H1 (cell line): Measurements from ENCODE around the gene CIB2. TPM values are rescaled to one million over a fixed set of nuclear protein-coding genes. Genes with fewer than 3 reads are reported as not detected.

Experiments
- CTCF ChIA-PET: fragments of 300-600 bp; sonication (Branson Sonifier 250); formaldehyde crosslinking; loops from one replicate; lab custom pipeline; 2021; ENCODE audit not compliant: partially characterized antibody; lab: Charles Lee
- POLR2A ChIA-PET: fragments of 300-600 bp; sonication (Branson Sonifier 250); formaldehyde crosslinking; loops from one replicate; lab custom pipeline; 2021; ENCODE audit warnings: inconsistent platforms; ENCODE audit not compliant: partially characterized antibody; lab: Charles Lee
- DNase-seq, 2 experiments: peaks; one replicate each; pipeline versions ENCODE4 v3.0.0 to v3.0.0-alpha.2; 2010 to 2022; ENCODE audit warnings: low spot score in 2 of 2, low read depth in 1 of 2, mixed read lengths in 1 of 2
- FAIRE-seq: peaks from 2 replicates; lab custom pipeline; 2011; peaks lifted over from hg19 to GRCh38; lab: Jason Lieb, UNC
- H2AFZ ChIP-seq: 2 replicates; pipeline ENCODE4 v1.8.1; 2012; ENCODE audit warnings: low read length, inconsistent platforms
- H2AK5ac ChIP-seq: 2 replicates; pipeline ENCODE4 v1.6.1; 2013; ENCODE audit warnings: low read depth, low read length
- H2BK120ac ChIP-seq: replicated peaks from 2 replicates; pipeline ENCODE3; 2013; ENCODE audit warnings: low read depth, low read length, inconsistent platforms
- H2BK12ac ChIP-seq: 2 replicates; pipeline ENCODE4 v1.6.1; 2013; ENCODE audit warnings: low read depth, low read length
- H2BK15ac ChIP-seq: 2 replicates; pipeline ENCODE4 v1.6.1; 2013; ENCODE audit warnings: low read length
- H2BK20ac ChIP-seq: 2 replicates; pipeline ENCODE4 v1.6.1; 2013; ENCODE audit warnings: low read length
- H2BK5ac ChIP-seq: 2 replicates; pipeline ENCODE4 v1.6.1; 2013; ENCODE audit warnings: low read depth, low read length
- H3K14ac ChIP-seq: 2 replicates; pipeline ENCODE4 v1.6.1; 2013; ENCODE audit warnings: inconsistent platforms; ENCODE audit not compliant: insufficient read length
- H3K18ac ChIP-seq: 2 replicates; pipeline ENCODE4 v1.6.1; 2013; ENCODE audit warnings: low read length; ENCODE audit errors: extremely low read depth
- H3K23ac ChIP-seq: 2 replicates; pipeline ENCODE4 v1.6.1; 2013; ENCODE audit warnings: inconsistent platforms; ENCODE audit not compliant: insufficient read length
- H3K23me2 ChIP-seq: 2 replicates; pipeline ENCODE4 v1.6.1; 2013; ENCODE audit warnings: low read depth, low read length
- H3K27ac ChIP-seq: 2 replicates; pipeline ENCODE4 v1.6.1; 2011; ENCODE audit warnings: low read depth, low read length, inconsistent platforms
- H3K27me3 ChIP-seq, 4 experiments: replicated peaks in 1 of 4; 1 replicate in 1 of 4; 2 replicates in 3 of 4; pipeline versions ENCODE4 v1.6.1 to v1.8.1; 2011 to 2013; ENCODE audit warnings: low read length in 3 of 4, mild to moderate bottlenecking in 3 of 4, inconsistent platforms in 2 of 4, mixed read lengths in 2 of 4, moderate library complexity in 1 of 4; ENCODE audit not compliant: control insufficient read depth in 3 of 4, insufficient read depth in 3 of 4; ENCODE audit errors: extremely low read depth in 1 of 4
- H3K36me3 ChIP-seq, 4 experiments: 2 replicates each; pipeline versions ENCODE4 v1.6.1 to v1.8.1; 2011 to 2013; ENCODE audit warnings: mild to moderate bottlenecking in 4 of 4, low read length in 3 of 4, moderate library complexity in 2 of 4, control low read depth in 1 of 4, inconsistent platforms in 1 of 4; ENCODE audit not compliant: insufficient read depth in 4 of 4, control insufficient read depth in 2 of 4
- H3K4ac ChIP-seq: replicated peaks from 2 replicates; pipeline ENCODE3; 2013; ENCODE audit warnings: low read length, low read depth, mixed read lengths, inconsistent platforms; ENCODE audit not compliant: insufficient read length
- H3K4me1 ChIP-seq, 4 experiments: replicated peaks in 1 of 4; 1 replicate in 1 of 4; 2 replicates in 3 of 4; pipeline versions ENCODE4 v1.6.1 to v1.8.1; 2011 to 2013; ENCODE audit warnings: low read length in 3 of 4, inconsistent platforms in 2 of 4, mixed read lengths in 1 of 4; ENCODE audit not compliant: insufficient read depth in 4 of 4, control insufficient read depth in 3 of 4
- H3K4me2 ChIP-seq, 2 experiments: 2 replicates each; pipeline versions ENCODE4 v1.6.1 to v1.8.1; 2011 to 2013; ENCODE audit warnings: low read depth in 2 of 2, low read length in 2 of 2, control low read depth in 1 of 2, inconsistent platforms in 1 of 2, mild to moderate bottlenecking in 1 of 2; ENCODE audit not compliant: insufficient read depth in 1 of 2
- H3K4me3 ChIP-seq, 4 experiments: fragments of 200-600, 300-600 bp in 1 of 4; sonication (generic), shearing (Covaris generic), sonication (Bioruptor Twin) in 1 of 4; 2 replicates each; pipeline versions ENCODE4 v1.5.1 to v1.8.1; 2011 to 2016; ENCODE audit warnings: low read length in 4 of 4, low read depth in 3 of 4, control low read depth in 2 of 4, inconsistent platforms in 2 of 4, mild to moderate bottlenecking in 2 of 4, mixed read lengths in 1 of 4, moderate library complexity in 1 of 4; ENCODE audit not compliant: insufficient read depth in 2 of 4; ENCODE audit errors: extremely low read depth in 1 of 4
- H3K56ac ChIP-seq: replicated peaks from 2 replicates; pipeline ENCODE3; 2013; ENCODE audit warnings: low read depth, mild to moderate bottlenecking, mixed read lengths, low read length, inconsistent platforms; ENCODE audit not compliant: insufficient read length
- H3K79me1 ChIP-seq: 2 replicates; pipeline ENCODE4 v1.6.1; 2013; ENCODE audit warnings: low read depth, low read length, control low read depth
- H3K79me2 ChIP-seq, 2 experiments: 2 replicates each; pipeline versions ENCODE4 v1.6.1 to v1.8.1; 2012 to 2013; ENCODE audit warnings: low read length in 2 of 2, mild to moderate bottlenecking in 2 of 2, inconsistent platforms in 1 of 2; ENCODE audit not compliant: insufficient read depth in 2 of 2, control insufficient read depth in 1 of 2
- H3K9ac ChIP-seq, 4 experiments: replicated peaks in 1 of 4; 1 replicate in 1 of 4; 2 replicates in 3 of 4; pipeline versions ENCODE4 v1.6.1 to v1.8.1; 2011 to 2013; ENCODE audit warnings: low read depth in 3 of 4, low read length in 3 of 4, control low read depth in 2 of 4, mild to moderate bottlenecking in 2 of 4, moderate library complexity in 2 of 4, inconsistent platforms in 1 of 4; ENCODE audit errors: extremely low read depth in 1 of 4
- H3K9me3 ChIP-seq, 2 experiments: 2 replicates each; pipeline versions ENCODE4 v1.6.1 to v1.8.1; 2012 to 2013; ENCODE audit warnings: mild to moderate bottlenecking in 2 of 2, moderate library complexity in 2 of 2, control low read depth in 1 of 2, inconsistent platforms in 1 of 2, low read depth in 1 of 2, low read length in 1 of 2, mixed read lengths in 1 of 2; ENCODE audit not compliant: insufficient read depth in 2 of 2
- H4K20me1 ChIP-seq, 2 experiments: replicated peaks in 1 of 2; 2 replicates each; pipeline versions ENCODE3 to v1.8.1; 2011 to 2013; ENCODE audit warnings: inconsistent platforms in 2 of 2, low read length in 2 of 2, mild to moderate bottlenecking in 1 of 2; ENCODE audit not compliant: insufficient read depth in 2 of 2, control insufficient read depth in 1 of 2
- H4K5ac ChIP-seq: 2 replicates; pipeline ENCODE4 v1.6.1; 2013; ENCODE audit warnings: low read length, low read depth, mixed read lengths, inconsistent platforms; ENCODE audit not compliant: insufficient read length
- H4K8ac ChIP-seq: 2 replicates; pipeline ENCODE4 v1.8.0; 2013; ENCODE audit warnings: mild to moderate bottlenecking, moderate library complexity, low read length, inconsistent platforms; ENCODE audit not compliant: insufficient read depth; ENCODE audit errors: extremely low read depth
- H4K91ac ChIP-seq: replicated peaks from 2 replicates; pipeline ENCODE3; 2013; ENCODE audit warnings: low read length, mixed read lengths, inconsistent platforms; ENCODE audit not compliant: insufficient read length
- CEBPB ChIP-seq: IDR thresholded peaks from 2 replicates; pipeline ENCODE4 v1.6.1; 2012; ENCODE audit warnings: low read depth, low read length
- E2F6 ChIP-seq: IDR thresholded peaks from 2 replicates; pipeline ENCODE4 v1.6.1; 2012; ENCODE audit warnings: inconsistent platforms
- EZH2 ChIP-seq: fragments of 200-600 bp; sonication (generic); IDR thresholded peaks from 2 replicates; pipeline ENCODE4 v1.7.1; 2012; ENCODE audit warnings: low read depth, mild to moderate bottlenecking, moderate library complexity, low read length, inconsistent platforms; ENCODE audit not compliant: severe bottlenecking
- FOSL1 ChIP-seq: IDR thresholded peaks from 2 replicates; pipeline ENCODE4 v1.6.1; 2011; ENCODE audit warnings: mild to moderate bottlenecking, low read depth, low read length, moderate library complexity; ENCODE audit not compliant: insufficient read depth
- HDAC2 ChIP-seq, 2 experiments: fragments of 300-600 bp in 1 of 2; sonication (generic) in 1 of 2; IDR thresholded peaks; 2 replicates each; pipeline ENCODE4 v1.6.1; 2011 to 2012; ENCODE audit warnings: low read depth in 2 of 2, low read length in 2 of 2, mild to moderate bottlenecking in 2 of 2, moderate library complexity in 2 of 2, borderline replicate concordance in 1 of 2, inconsistent platforms in 1 of 2
- KDM1A ChIP-seq: fragments of 200-600, 300-600 bp; sonication (generic); IDR thresholded peaks from 2 replicates; pipeline ENCODE4 v1.7.1; 2016; ENCODE audit warnings: mild to moderate bottlenecking, low read length, borderline replicate concordance
- NRF1 ChIP-seq: IDR thresholded peaks from 2 replicates; pipeline ENCODE4 v1.6.1; 2011; ENCODE audit warnings: mild to moderate bottlenecking, low read depth, low read length, improper control_type of control experiment
- POLR2AphosphoS5 ChIP-seq: IDR thresholded peaks from 2 replicates; pipeline ENCODE4 v1.6.1; 2011; ENCODE audit warnings: low read depth, low read length
- TBP ChIP-seq: IDR thresholded peaks from 2 replicates; pipeline ENCODE4 v1.6.1; 2011; ENCODE audit warnings: low read depth, low read length, improper control_type of control experiment
- ZNF274 ChIP-seq: IDR thresholded peaks from 2 replicates; pipeline ENCODE4 v1.7.0; 2012; ENCODE audit warnings: low read length, borderline replicate concordance; ENCODE audit errors: extremely low read depth
- WGBS, 2 experiments: shearing (Covaris generic) in 1 of 2; methylation state at CpG; one replicate each; pipeline versions ENCODE4 v1.1.6 to v1.1.7; 2013 to 2015; ENCODE audit warnings: low lambda C conversion rate in 2 of 2, mixed read lengths in 2 of 2, inconsistent platforms in 1 of 2, low coverage in 1 of 2, missing lambda C conversion rate in 1 of 2; ENCODE audit not compliant: insufficient replicate concordance in 2 of 2, insufficient coverage in 1 of 2, insufficient read length in 1 of 2; ENCODE audit errors: extremely low coverage in 1 of 2, missing lambda C conversion rate in 1 of 2; 5-methylcytosine and 5-hydroxymethylcytosine counted together
- polyA plus RNA-seq, 7 experiments: library from polyadenylated mRNA; depleted of rRNA in 3 of 7; stranded (reverse) in 5 of 7; unstranded in 2 of 7; fragments of >200 nt in 5 of 7; fragments of 200-250 nt in 2 of 7; gene quantifications; 1 replicate in 5 of 7; 2 replicates in 1 of 7; 4 replicates in 1 of 7; pipeline versions ENCODE4 v1.2.1 to v1.2.3, GENCODE V29; 2011 to 2013; ENCODE audit warnings: missing spikeins in 2 of 7, mixed read lengths in 2 of 7
- total RNA-seq: library from RNA; stranded (reverse); fragmentation: NEBNext Ultra II Directional; extraction: Animal tissue kit (Norgen Biotek cat#: 25700); gene quantifications from 2 replicates; pipeline ENCODE4 v1.2.1, GENCODE V29; 2021

The CIB2 gene
- total and polyA plus RNA-seq, 2 of the 8 experiments (the other 6 are each of a cell fraction or from before 2014, with no cell fraction given): 41.5 to 45.8 TPM

- H3K14ac ChIP-seq: no peak overlapping the region
- H2AFZ ChIP-seq: no peak overlapping the region
- no peak overlapping the region for H3K56ac ChIP-seq
- POLR2A ChIA-PET: no interaction called here
- H3K4me3 ChIP-seq: no peak overlapping the region
- no peak overlapping the region for H3K23ac ChIP-seq
- no peak overlapping the region for H2BK120ac ChIP-seq
- CTCF ChIA-PET: interaction anchor here (0.7 to 16.8 kb wide), 25 partner anchors 9 to 533 kb away, joined by 3 to 226 read pairs (median 5); partner anchors contain the start of gene CIB2
- H3K27ac ChIP-seq: no peak overlapping the region
- no peak overlapping the region for H2BK20ac ChIP-seq
- peaks cover 0 to 2% (median 0%) of the 10 kb centered on the region in 4 experiments; a peak in 1 of 8 replicates for H3K36me3 ChIP-seq
- H4K20me1 ChIP-seq: peaks cover 2 to 3% of the 10 kb centered on the region in 2 experiments
- no peaks in the 10 kb centered on the region for H3K27me3 ChIP-seq
- H3K79me1 ChIP-seq: no peaks in the 10 kb centered on the region
- H4K91ac ChIP-seq: no peak overlapping the region
- H3K4ac ChIP-seq: no peak overlapping the region
- no peaks in the 10 kb centered on the region for H3K23me2 ChIP-seq
- H3K9me3 ChIP-seq: no peaks in the 10 kb centered on the region
- no peak overlapping the region for H3K18ac ChIP-seq
- H2BK12ac ChIP-seq: no peak overlapping the region
- 81% methylated on average over 3 of the region's 3 CpGs; no CpG with 5 or more reads in 1 of the 2 experiments for WGBS, 2 experiments
- no peak overlapping the region for H3K4me2 ChIP-seq
- peaks cover 0 to 5% (median 1%) of the 10 kb centered on the region in 4 experiments; a peak in 1 of 7 replicates for H3K4me1 ChIP-seq
- no peaks in the 10 kb centered on the region for H3K79me2 ChIP-seq
- H2AK5ac ChIP-seq: no peak overlapping the region
- DNase-seq (no peak), FAIRE-seq (no peak)
- no peak overlapping the region for H2BK5ac ChIP-seq
- TF ChIP-seq HDAC2 (IDR thresholded peaks at IDR 0.05; ENCODE audit: borderline replicate concordance in 1 of 2, low read depth in 2 of 2, low read length in 2 of 2) (no peak), EZH2 (no peak), NRF1 (no peak), FOSL1 (no peak), CEBPB (no peak), ZNF274 (no peak), KDM1A (no peak), POLR2AphosphoS5 (no peak), TBP (no peak), E2F6 (no peak)
- no peak overlapping the region for H2BK15ac ChIP-seq
- no peak overlapping the region for H4K8ac ChIP-seq
- no peak overlapping the region for H3K9ac ChIP-seq
- no peak overlapping the region for H4K5ac ChIP-seq
Measured at GRCh38 chr15:78111788-78112187, 19.5 kb downstream of the CIB2 start.
